PC-9 (cell line): ENCODE data around the gene TMEM132D.
"Not testable (repeated sequence)": the region's sequence is repeated elsewhere in the genome, so short reads cannot be mapped to it uniquely, and the experiment has no call there.

Experiments used
- CTCF ChIP-seq: fragments of 200-600 bp; sonication (generic); conservative IDR thresholded peaks from 2 replicates; pipeline ENCODE4 v1.6.1; 2017; ENCODE audit warnings: mixed run types, antibody characterized with exemption, mild to moderate bottlenecking, moderate library complexity
- EZH2 ChIP-seq: fragments of 200-600 bp; sonication (generic); IDR thresholded peaks from 2 replicates; pipeline ENCODE4 v1.8.0; 2017; ENCODE audit warnings: antibody characterized with exemption, low read depth

- TF ChIP-seq CTCF, EZH2: not testable (repeated sequence)
Observed at GRCh38 chr12:129549020-129549419, 354.8 kb downstream of the TMEM132D start.
